AG04450 (cell line): ENCODE results near the gene NUDT14. TPM values are rescaled to one million over a fixed set of nuclear protein-coding genes. Genes with fewer than 3 reads are reported as not detected.

ENCODE experiments used
- CTCF ChIA-PET: fragments of 300-600, 350-600 bp; formaldehyde crosslinking; extraction: SDS; loops from one replicate; lab custom pipeline; 2022; ENCODE audit warnings: antibody characterized with exemption, inconsistent platforms; lab: Charles Lee
- POLR2A ChIA-PET: fragments of 350-600 bp; formaldehyde crosslinking; extraction: SDS; loops from one replicate; lab custom pipeline; 2021; ENCODE audit warnings: antibody characterized with exemption, inconsistent platforms; lab: Yijun Ruan, JAX
- DNase-seq: peaks from one replicate; pipeline ENCODE4 v3.0.0-alpha.2; 2011; ENCODE audit warnings: low read depth, low spot score
- H3K27ac ChIP-seq: one replicate; pipeline ENCODE4 v1.5.1; 2012; ENCODE audit warnings: low read depth, low read length, control low read depth
- H3K27me3 ChIP-seq: one replicate; pipeline ENCODE4 v1.6.0; 2012; ENCODE audit warnings: low read length; ENCODE audit not compliant: control insufficient read depth, insufficient read depth
- H3K4me3 ChIP-seq: 2 replicates; pipeline ENCODE4 v1.5.1; 2011; ENCODE audit warnings: mild to moderate bottlenecking, low read depth, low read length, control low read depth
- H3K9me3 ChIP-seq: 2 replicates; pipeline ENCODE4 v1.5.1; 2012; ENCODE audit warnings: low read length; ENCODE audit not compliant: control insufficient read depth, insufficient read depth
- CTCF ChIP-seq: IDR thresholded peaks from 2 replicates; pipeline ENCODE4 v1.5.1; 2011; ENCODE audit warnings: low read depth, low read length, control low read depth, inconsistent platforms
- polyA plus RNA-seq: library from polyadenylated mRNA; depleted of rRNA; stranded (reverse); fragments of >200 nt; gene quantifications from 2 replicates; pipeline ENCODE4 v1.2.3, GENCODE V29; 2011

The NUDT14 gene
- polyA plus RNA-seq, 1 experiment, result 7.2 TPM

DNA sequence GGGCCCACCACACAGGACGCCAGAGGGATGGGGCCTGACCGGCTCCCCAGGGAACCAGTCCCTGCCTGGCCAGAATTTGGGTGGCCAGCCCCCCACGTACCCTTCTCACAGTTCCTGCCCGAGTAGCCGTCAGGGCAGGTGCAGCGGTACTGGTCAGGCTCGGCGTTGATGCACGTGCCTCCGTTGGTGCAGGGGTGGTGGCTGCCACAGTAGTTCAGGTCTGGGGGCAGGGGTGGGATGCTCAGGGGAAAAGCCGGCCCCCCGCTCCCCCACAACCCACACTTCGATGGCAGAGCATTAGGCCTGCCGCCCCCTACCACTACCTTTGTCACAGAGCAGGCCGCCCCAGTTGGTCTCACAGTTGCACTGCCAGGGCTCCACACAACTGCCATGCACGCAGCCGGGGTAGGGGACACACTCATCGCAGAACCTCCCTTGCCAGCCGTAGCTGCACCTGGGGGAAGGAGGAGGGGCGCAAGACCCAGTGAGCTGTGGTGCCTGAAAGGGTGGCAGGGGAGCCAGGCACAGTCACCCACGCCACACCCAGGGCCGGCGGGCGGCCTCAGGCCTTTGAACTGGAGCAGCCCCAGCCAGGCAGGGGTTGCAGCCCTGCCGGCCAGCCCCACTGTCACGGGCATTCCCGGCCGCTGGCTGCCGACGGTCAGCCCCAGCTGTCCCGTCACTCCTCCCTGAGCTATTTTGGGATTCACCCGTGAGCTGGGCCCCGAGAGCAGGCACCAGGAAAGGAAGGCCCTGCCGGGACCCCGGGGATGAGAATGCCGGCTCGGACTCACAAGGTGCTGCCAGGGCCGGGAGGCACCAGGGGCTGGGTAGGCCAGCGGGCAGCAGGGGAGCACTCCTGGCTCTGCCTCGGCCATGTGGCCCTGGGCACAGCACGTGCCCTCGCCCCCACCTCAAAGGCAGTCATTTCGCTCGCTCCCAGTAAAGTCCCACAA lies 29.0 kb downstream of the NUDT14 start:
- no peak for DNase-seq
- TF ChIP-seq CTCF, result no peak
- Histone ChIP-seq H3K27ac (no peak overlapping the region), H3K27me3 (peaks cover 6% of the 10 kb centered on the region), H3K9me3 (no peaks in the 10 kb centered on the region; the same call in 1 of the 2 replicates), H3K4me3 (no peak overlapping the region)
- POLR2A ChIA-PET, result no interaction called here
- CTCF ChIA-PET, result interaction anchor here (0.9 kb wide), 1 partner anchor 55 kb away, joined by 3 read pairs; no protein-coding TSS in a partner anchor

GRCh38 chr14:105151084-105151837 lies 29.9 kb downstream of the NUDT14 start:
- Histone ChIP-seq H3K9me3 (no peaks in the 10 kb centered on the region; the same call in 1 of the 2 replicates), H3K27ac (no peak overlapping the region), H3K4me3 (no peak overlapping the region), H3K27me3 (peaks cover under 1% of the 10 kb centered on the region)
- ChIA-PET CTCF (no interaction called here), POLR2A (no interaction called here)
- no peak for DNase-seq
- no peak for TF ChIP-seq CTCF

DNA sequence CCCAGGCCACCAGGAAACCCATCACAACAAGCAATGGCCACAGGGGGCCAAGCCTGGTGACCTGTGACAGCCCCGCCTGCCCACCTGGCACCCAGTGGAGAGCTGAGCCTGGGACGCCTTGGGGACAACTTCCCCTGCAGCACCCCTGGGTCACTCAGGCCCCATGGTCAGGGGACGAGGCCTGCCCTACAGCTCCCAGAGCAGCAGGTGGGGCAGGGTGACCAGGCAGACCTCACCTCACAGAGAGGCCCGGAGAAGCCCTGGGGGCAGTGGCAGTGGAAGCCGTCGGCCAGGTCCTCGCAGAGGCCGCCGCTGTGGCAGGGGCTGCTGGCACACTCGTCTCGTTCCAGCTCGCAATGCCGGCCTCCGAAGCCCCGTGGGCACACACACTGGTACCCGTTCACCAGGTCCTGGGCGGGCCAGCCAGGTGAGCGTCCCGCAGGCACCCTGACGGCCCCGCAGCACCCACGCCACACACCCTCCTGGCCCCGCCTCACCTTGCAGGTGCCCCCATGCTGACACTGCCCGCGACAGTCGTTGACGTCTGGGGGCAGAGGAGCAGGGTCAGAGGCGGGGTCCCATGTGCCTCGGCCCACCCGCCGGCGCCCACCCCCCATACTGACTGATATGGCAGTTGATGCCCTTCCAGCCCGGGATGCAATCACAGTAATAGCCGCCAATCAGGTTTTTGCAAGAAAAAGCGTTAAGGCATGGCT lies 30.6 kb downstream of the NUDT14 start:
- Histone ChIP-seq H3K27me3 (no peaks in the 10 kb centered on the region), H3K9me3 (no peaks in the 10 kb centered on the region; the same call in 1 of the 2 replicates), H3K4me3 (no peak overlapping the region), H3K27ac (no peak overlapping the region)
- TF ChIP-seq CTCF, result no peak
- no peak for DNase-seq
- ChIA-PET POLR2A (no interaction called here), CTCF (no interaction called here)

DNA sequence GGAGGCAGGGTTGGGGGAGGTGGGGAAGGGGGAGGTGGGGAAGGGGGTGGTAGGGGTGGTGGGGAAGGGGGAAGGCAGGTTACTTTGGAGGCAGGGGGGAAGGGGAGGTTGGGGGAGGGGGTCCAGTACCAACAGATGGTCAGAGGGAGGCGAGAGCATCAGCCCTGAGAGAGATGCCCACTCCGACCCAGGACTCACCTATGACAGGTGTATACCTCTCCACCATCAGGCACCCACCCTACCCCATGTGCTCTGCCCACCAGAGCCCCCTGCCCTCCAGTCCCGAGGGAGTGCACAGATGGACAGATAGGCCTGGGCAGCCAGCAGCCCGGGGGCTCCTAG lies 31.1 kb downstream of the NUDT14 start:
- ChIA-PET POLR2A (no interaction called here), CTCF (no interaction called here)
- H3K27ac ChIP-seq, result no peak overlapping the region
- no peak for DNase-seq
- H3K9me3 ChIP-seq, result no peaks in the 10 kb centered on the region; the same call in 1 of the 2 replicates
- H3K4me3 ChIP-seq, result no peak overlapping the region
- no peak for TF ChIP-seq CTCF
- H3K27me3 ChIP-seq, result no peaks in the 10 kb centered on the region
